Muscle layer of colon (tissue), 2 donors: Measurements from ENCODE around the gene ADIG.

Experiments
- H3K27ac ChIP-seq: one replicate; pipeline ENCODE4 v1.7.0; 2013; ENCODE audit warnings: low read depth, mild to moderate bottlenecking, low read length, moderate library complexity
- H3K27me3 ChIP-seq, 2 donors: one replicate each; pipeline ENCODE4 v1.7.0; 2013; ENCODE audit warnings: low read length in 2 of 2, mild to moderate bottlenecking in 2 of 2; ENCODE audit not compliant: insufficient read depth in 2 of 2, control insufficient read depth in 1 of 2
- H3K36me3 ChIP-seq: one replicate; pipeline ENCODE4 v1.7.0; 2013; ENCODE audit warnings: mild to moderate bottlenecking, low read length; ENCODE audit not compliant: insufficient read depth
- H3K4me1 ChIP-seq: one replicate; pipeline ENCODE4 v1.7.0; 2013; ENCODE audit warnings: mild to moderate bottlenecking, low read length; ENCODE audit not compliant: insufficient read depth
- H3K4me3 ChIP-seq, 2 donors: one replicate each; pipeline ENCODE4 v1.7.0; 2013; ENCODE audit warnings: low read length in 2 of 2, low read depth in 1 of 2, mild to moderate bottlenecking in 1 of 2, moderate library complexity in 1 of 2
- H3K9ac ChIP-seq: one replicate; pipeline ENCODE4 v1.7.0; 2013; ENCODE audit warnings: low read length
- H3K9me3 ChIP-seq: one replicate; pipeline ENCODE4 v1.7.0; 2013; ENCODE audit warnings: mild to moderate bottlenecking, low read length
- donor health status: abdominal sarcoma.
- donor health status: Adenocarcinoma of cecum.

ADIG gene

GRCh38 chr20:38579921-38580320, 1.1 kb upstream of the ADIG start:
- H3K4me3 ChIP-seq = no peak overlapping the region
- peaks cover 3% of the 10 kb centered on the region for H3K4me1 ChIP-seq
- peaks cover 23% of the 10 kb centered on the region for H3K36me3 ChIP-seq
- no peaks in the 10 kb centered on the region for H3K27me3 ChIP-seq
- H3K9me3 ChIP-seq = no peaks in the 10 kb centered on the region
- no peak overlapping the region for H3K9ac ChIP-seq
- H3K27ac ChIP-seq = no peak overlapping the region

GRCh38 chr20:38581830-38582358, 897 bp downstream of the ADIG start:
- H3K9me3 ChIP-seq = no peaks in the 10 kb centered on the region
- H3K9ac ChIP-seq = no peak overlapping the region
- no peak overlapping the region for H3K4me3 ChIP-seq
- H3K4me1 ChIP-seq = peaks cover 3% of the 10 kb centered on the region
- H3K27me3 ChIP-seq = peaks cover 0 to 4% of the 10 kb centered on the region in 2 donors
- no peak overlapping the region for H3K27ac ChIP-seq
- peaks cover 7% of the 10 kb centered on the region for H3K36me3 ChIP-seq

- peaks cover 3% of the 10 kb centered on the region for H3K4me1 ChIP-seq
- H3K4me3 ChIP-seq = no peak overlapping the region
- no peak overlapping the region for H3K9ac ChIP-seq
- H3K27me3 ChIP-seq = peaks cover 0 to 4% of the 10 kb centered on the region in 2 donors
- no peaks in the 10 kb centered on the region for H3K36me3 ChIP-seq
- H3K27ac ChIP-seq = no peak overlapping the region
- H3K9me3 ChIP-seq = no peaks in the 10 kb centered on the region
Measured at GRCh38 chr20:38583306-38583705, 2.3 kb downstream of the ADIG start.

GRCh38 chr20:38584099-38584763, 3.2 kb downstream of the ADIG start:
- Histone ChIP-seq H3K36me3 (no peaks in the 10 kb centered on the region), H3K4me3 (no peak overlapping the region), H3K9ac (no peak overlapping the region), H3K27ac (no peak overlapping the region), H3K27me3 (peaks cover 0 to 4% of the 10 kb centered on the region in 2 donors), H3K4me1 (peaks cover 3% of the 10 kb centered on the region), H3K9me3 (no peaks in the 10 kb centered on the region)

- peaks cover 0 to 4% of the 10 kb centered on the region in 2 donors for H3K27me3 ChIP-seq
- no peak overlapping the region for H3K27ac ChIP-seq
- no peak overlapping the region for H3K4me3 ChIP-seq
- H3K9ac ChIP-seq = no peak overlapping the region
- H3K36me3 ChIP-seq = no peaks in the 10 kb centered on the region
- H3K4me1 ChIP-seq = no peaks in the 10 kb centered on the region
- H3K9me3 ChIP-seq = no peaks in the 10 kb centered on the region
Measured at GRCh38 chr20:38585404-38586180, 4.6 kb downstream of the ADIG start.

- H3K27me3 ChIP-seq = peaks cover 0 to 9% of the 10 kb centered on the region in 2 donors
- H3K4me1 ChIP-seq = no peaks in the 10 kb centered on the region
- no peak overlapping the region for H3K27ac ChIP-seq
- H3K4me3 ChIP-seq = no peak overlapping the region
- no peak overlapping the region for H3K9ac ChIP-seq
- no peaks in the 10 kb centered on the region for H3K36me3 ChIP-seq
- H3K9me3 ChIP-seq = no peaks in the 10 kb centered on the region
Measured at GRCh38 chr20:38586181-38586525, 5.2 kb downstream of the ADIG start.

GRCh38 chr20:38588303-38588702, 7.3 kb downstream of the ADIG start:
- Histone ChIP-seq H3K36me3 (no peaks in the 10 kb centered on the region), H3K4me1 (no peaks in the 10 kb centered on the region), H3K27ac (no peak overlapping the region), H3K9me3 (no peaks in the 10 kb centered on the region), H3K9ac (no peak overlapping the region), H3K4me3 (no peak overlapping the region), H3K27me3 (peaks cover 0 to 9% of the 10 kb centered on the region in 2 donors)

GRCh38 chr20:38589351-38589750, 8.4 kb downstream of the ADIG start:
- Histone ChIP-seq H3K36me3 (no peaks in the 10 kb centered on the region), H3K27ac (no peak overlapping the region), H3K9me3 (no peaks in the 10 kb centered on the region), H3K9ac (no peak overlapping the region), H3K4me3 (no peak overlapping the region), H3K27me3 (peaks cover 0 to 9% of the 10 kb centered on the region in 2 donors), H3K4me1 (no peaks in the 10 kb centered on the region)

GRCh38 chr20:38589967-38590675, 9.1 kb downstream of the ADIG start:
- Histone ChIP-seq H3K4me1 (no peaks in the 10 kb centered on the region), H3K9me3 (no peaks in the 10 kb centered on the region), H3K36me3 (no peaks in the 10 kb centered on the region), H3K27me3 (peaks cover 0 to 9% of the 10 kb centered on the region in 2 donors), H3K27ac (no peak overlapping the region), H3K4me3 (no peak overlapping the region), H3K9ac (no peak overlapping the region)

GRCh38 chr20:38590676-38591473, 9.9 kb downstream of the ADIG start:
- Histone ChIP-seq H3K4me3 (no peak overlapping the region), H3K9me3 (no peaks in the 10 kb centered on the region), H3K27ac (no peak overlapping the region), H3K9ac (no peak overlapping the region), H3K36me3 (no peaks in the 10 kb centered on the region), H3K4me1 (no peaks in the 10 kb centered on the region), H3K27me3 (peaks cover 0 to 9% of the 10 kb centered on the region in 2 donors)
